Measurements from ENCODE around the gene TAF1B. TPM values are rescaled to one million over a fixed set of nuclear protein-coding genes. Genes with fewer than 3 reads are reported as not detected.

The TAF1B gene
- total and polyA plus RNA-seq, 2 donors (not counting 3 experiments of a cell fraction or from before 2014, with no cell fraction given): 6.3 to 29.4 TPM

- no peak overlapping the region for H3K9ac ChIP-seq (replicated peaks; ENCODE audit: extremely low read depth, insufficient read depth, low read length)
- H3K27me3 ChIP-seq (ENCODE audit: control insufficient read depth in 2 of 2, insufficient read depth in 2 of 2, low read length in 2 of 2): no peaks in the 10 kb centered on the region
- BruUV-seq (replicated peaks): no TSS peak
- intact Hi-C loops (cut with micrococcal nuclease): no loop called here
- H3K27ac ChIP-seq (ENCODE audit: insufficient read depth, low read depth, low read length): no peak overlapping the region
- no peaks in the 10 kb centered on the region for H3K9me1 ChIP-seq (replicated peaks; ENCODE audit: control insufficient read depth, extremely low read depth, insufficient read depth, low read length)
- no peaks in the 10 kb centered on the region for H4K20me1 ChIP-seq (replicated peaks; ENCODE audit: control insufficient read depth, extremely low read depth, insufficient read depth, low read length)
- no peaks in the 10 kb centered on the region for H3K9me3 ChIP-seq (replicated peaks; ENCODE audit: control insufficient read depth, insufficient read depth, low read length)
- FAIRE-seq (no peak), DNase-seq (ENCODE audit: low read depth, low spot score) (no peak)
- no peak overlapping the region for H3K4me2 ChIP-seq (ENCODE audit: insufficient read depth, low read length)
- ChIA-PET CTCF (interaction anchor here (0.6 to 6.8 kb wide), 10 partner anchors 9 to 634 kb away, joined by 3 to 62 read pairs (median 14); no protein-coding TSS in a partner anchor), POLR2A (no interaction called here)
- H2AFZ ChIP-seq (ENCODE audit: low read depth, low read length): no peak overlapping the region
- no peaks in the 10 kb centered on the region for H3K36me3 ChIP-seq (ENCODE audit: control insufficient read depth in 2 of 2, extremely low read depth in 1 of 2, insufficient read depth in 2 of 2, low read length in 2 of 2)
- H3K4me1 ChIP-seq (ENCODE audit: control insufficient read depth, extremely low read depth, insufficient read depth, low read length): no peaks in the 10 kb centered on the region
- dilution Hi-C loops (cut with MboI; ENCODE audit: extremely low pct_ligation_motif_present, low sequenced_read_pairs): loop anchor here (10.0 to 25.0 kb wide), 2 partner anchors 161 to 244 kb away; partner anchors contain the start of genes GRHL1 and KLF11
- no peak overlapping the region for H3K4me3 ChIP-seq (replicated peaks in 1 of 3; ENCODE audit: insufficient read depth in 1 of 3, low read depth in 1 of 3, low read length in 3 of 3)
- TF ChIP-seq FOS (IDR thresholded peaks at IDR 0.05; ENCODE audit: borderline replicate concordance, insufficient read depth, low read length): no peak
- no peak for TF ChIP-seq POLR2A (IDR thresholded peaks at IDR 0.05; ENCODE audit: low read depth, low read length)
- TF ChIP-seq EZH2 (IDR thresholded peaks at IDR 0.05; ENCODE audit: borderline replicate concordance, low read depth, low read length, severe bottlenecking): no peak
- no peak for TF ChIP-seq GATA2 (IDR thresholded peaks at IDR 0.05; ENCODE audit: insufficient read depth, insufficient read length, low read depth, low read length)
- no peak for TF ChIP-seq POLR2AphosphoS5 (IDR thresholded peaks at IDR 0.05; ENCODE audit: insufficient read depth, low read depth, low read length)
- no peak for TF ChIP-seq JUN (IDR thresholded peaks at IDR 0.05; ENCODE audit: borderline replicate concordance, insufficient read depth, insufficient read length, low read depth)
- H3K79me2 ChIP-seq (ENCODE audit: control insufficient read depth, insufficient read depth, low read length): no peaks in the 10 kb centered on the region
Measured at GRCh38 chr2:9800975-9801726, 42.1 kb upstream of the TAF1B start.

- Histone ChIP-seq H2AFZ (ENCODE audit: low read depth, low read length) (no peak overlapping the region), H3K4me3 (replicated peaks in 1 of 3; ENCODE audit: insufficient read depth in 1 of 3, low read depth in 1 of 3, low read length in 3 of 3) (no peak overlapping the region), H3K9me3 (replicated peaks; ENCODE audit: control insufficient read depth, insufficient read depth, low read length) (no peaks in the 10 kb centered on the region), H3K4me2 (ENCODE audit: insufficient read depth, low read length) (no peak overlapping the region), H3K27ac (ENCODE audit: insufficient read depth, low read depth, low read length) (no peak overlapping the region), H3K9ac (replicated peaks; ENCODE audit: extremely low read depth, insufficient read depth, low read length) (no peak overlapping the region), H3K79me2 (ENCODE audit: control insufficient read depth, insufficient read depth, low read length) (no peaks in the 10 kb centered on the region), H4K20me1 (replicated peaks; ENCODE audit: control insufficient read depth, extremely low read depth, insufficient read depth, low read length) (no peaks in the 10 kb centered on the region), H3K9me1 (replicated peaks; ENCODE audit: control insufficient read depth, extremely low read depth, insufficient read depth, low read length) (no peaks in the 10 kb centered on the region), H3K27me3 (ENCODE audit: control insufficient read depth in 2 of 2, insufficient read depth in 2 of 2, low read length in 2 of 2) (no peaks in the 10 kb centered on the region), H3K36me3 (ENCODE audit: control insufficient read depth in 2 of 2, extremely low read depth in 1 of 2, insufficient read depth in 2 of 2, low read length in 2 of 2) (no peaks in the 10 kb centered on the region), H3K4me1 (ENCODE audit: control insufficient read depth, extremely low read depth, insufficient read depth, low read length) (no peaks in the 10 kb centered on the region)
- dilution Hi-C loops (cut with MboI; ENCODE audit: extremely low pct_ligation_motif_present, low sequenced_read_pairs) (loop anchor here (10.0 to 25.0 kb wide), 2 partner anchors 160 to 242 kb away; partner anchors contain the start of genes GRHL1 and KLF11), intact Hi-C loops (cut with micrococcal nuclease) (no loop called here)
- FAIRE-seq: no peak
- ChIA-PET CTCF (interaction anchor here (0.7 to 6.8 kb wide), 5 partner anchors 11 to 246 kb away, joined by 3 to 62 read pairs (median 46); no protein-coding TSS in a partner anchor), POLR2A (no interaction called here)
- no TSS peak for BruUV-seq (replicated peaks)
- TF ChIP-seq CTCF (IDR thresholded peaks at IDR 0.05; ENCODE audit: extremely low read depth in 1 of 2, insufficient read depth in 1 of 2, low read depth in 1 of 2, low read length in 2 of 2) (no peak), POLR2A (IDR thresholded peaks at IDR 0.05; ENCODE audit: low read depth, low read length) (no peak), GATA2 (IDR thresholded peaks at IDR 0.05; ENCODE audit: insufficient read depth, insufficient read length, low read depth, low read length) (no peak), FOS (IDR thresholded peaks at IDR 0.05; ENCODE audit: borderline replicate concordance, insufficient read depth, low read length) (no peak), POLR2AphosphoS5 (IDR thresholded peaks at IDR 0.05; ENCODE audit: insufficient read depth, low read depth, low read length) (no peak), JUN (IDR thresholded peaks at IDR 0.05; ENCODE audit: borderline replicate concordance, insufficient read depth, insufficient read length, low read depth) (no peak), MYC (IDR thresholded peaks at IDR 0.05; ENCODE audit: low read depth, low read length) (no peak), MAX (IDR thresholded peaks at IDR 0.05; ENCODE audit: insufficient read depth, insufficient read length) (no peak), EZH2 (IDR thresholded peaks at IDR 0.05; ENCODE audit: borderline replicate concordance, low read depth, low read length, severe bottlenecking) (no peak)
- no peak for DNase-seq (ENCODE audit: low read depth, low spot score)
Measured at GRCh38 chr2:9802576-9802993, 40.7 kb upstream of the TAF1B start.

Measured in endothelial cell of umbilical vein (primary cell).